HEK293 (cell line): ENCODE results near the gene MAP3K14.

Experiments used
- CTCF ChIA-PET: fragments of 350-600 bp; formaldehyde crosslinking; extraction: SDS; loops from one replicate; lab custom pipeline; 2021; ENCODE audit warnings: antibody characterized with exemption; lab: Yijun Ruan, JAX
- POLR2A ChIA-PET: fragments of 300-600 bp; formaldehyde crosslinking; extraction: SDS; loops from one replicate; lab custom pipeline; 2020; ENCODE audit warnings: antibody characterized with exemption, inconsistent platforms; lab: Yijun Ruan, JAX
- H3K27ac ChIP-seq: fragments of 200-500 bp; sonication (Bioruptor generic); 2 replicates; pipeline ENCODE4 v1.5.1; 2014; ENCODE audit warnings: low read depth, low read length, control low read depth, inconsistent platforms; ENCODE audit errors: extremely low read depth
- H3K36me3 ChIP-seq, 2 experiments: fragments of 200-500 bp in 1 of 2; sonication (Bioruptor generic) in 1 of 2; 1 replicate in 1 of 2; 2 replicates in 1 of 2; pipeline ENCODE4 v1.5.1; 2014 to 2017; ENCODE audit warnings: inconsistent platforms in 2 of 2, low read length in 2 of 2; ENCODE audit not compliant: control insufficient read depth in 2 of 2, insufficient read depth in 1 of 2
- H3K4me1 ChIP-seq: fragments of 200-500 bp; sonication (Bioruptor generic); 2 replicates; pipeline ENCODE4 v1.5.1; 2014; ENCODE audit warnings: mild to moderate bottlenecking, low read length, inconsistent platforms; ENCODE audit not compliant: control insufficient read depth, insufficient read depth
- H3K4me3 ChIP-seq: 2 replicates; pipeline ENCODE4 v1.5.1; 2011; ENCODE audit warnings: low read depth, mild to moderate bottlenecking, control low read depth, low read length, moderate library complexity
- H3K9me3 ChIP-seq: fragments of 200-500 bp; sonication (Bioruptor generic); 2 replicates; pipeline ENCODE4 v1.5.1; 2014; ENCODE audit warnings: low read depth, low read length, inconsistent platforms; ENCODE audit not compliant: control insufficient read depth, insufficient read depth
- GLIS2 ChIP-seq: fragments of 450-650 bp; formaldehyde crosslinking; IDR thresholded peaks from 2 replicates; pipeline ENCODE4 v1.5.1; 2016; ENCODE audit warnings: missing biosample characterization, missing genetic modification characterization
- TRIM28 ChIP-seq: IDR thresholded peaks from 2 replicates; pipeline ENCODE4 v1.6.1; 2011; ENCODE audit warnings: low read length, control low read depth, borderline replicate concordance
- ZBTB17 ChIP-seq: fragments of 450-650 bp; formaldehyde crosslinking; IDR thresholded peaks from 2 replicates; pipeline ENCODE4 v1.5.1; 2016; ENCODE audit warnings: missing biosample characterization, missing genetic modification characterization
- ZBTB44 ChIP-seq: fragments of 450-650 bp; IDR thresholded peaks from 2 replicates; pipeline ENCODE4 v1.5.1; 2018; ENCODE audit warnings: missing biosample characterization, mild to moderate bottlenecking, missing genetic modification characterization
- ZBTB6 ChIP-seq: fragments of 450-650 bp; formaldehyde crosslinking; IDR thresholded peaks from 2 replicates; pipeline ENCODE4 v1.5.1; 2017; ENCODE audit warnings: missing biosample characterization, missing genetic modification characterization
- ZFHX2 ChIP-seq: fragments of 450-650 bp; formaldehyde crosslinking; conservative IDR thresholded peaks from 2 replicates; pipeline ENCODE4 v1.5.1; 2016; ENCODE audit warnings: missing biosample characterization, missing genetic modification characterization
- ZNF133 ChIP-seq: fragments of 450-650 bp; formaldehyde crosslinking; IDR thresholded peaks from 2 replicates; pipeline ENCODE4 v1.5.1; 2016; ENCODE audit warnings: missing biosample characterization, missing genetic modification characterization
- ZNF214 ChIP-seq: fragments of 450-650 bp; formaldehyde crosslinking; IDR thresholded peaks from 2 replicates; pipeline ENCODE4 v1.5.1; 2017; ENCODE audit warnings: missing biosample characterization, mild to moderate bottlenecking, missing genetic modification characterization, borderline replicate concordance
- ZNF221 ChIP-seq: fragments of 450-650 bp; formaldehyde crosslinking; IDR thresholded peaks from 2 replicates; pipeline ENCODE4 v1.5.1; 2017; ENCODE audit warnings: missing biosample characterization, missing genetic modification characterization, borderline replicate concordance
- ZNF248 ChIP-seq: fragments of 450-650 bp; formaldehyde crosslinking; IDR thresholded peaks from 2 replicates; pipeline ENCODE4 v1.5.1; 2017; ENCODE audit warnings: missing biosample characterization, missing genetic modification characterization
- ZNF362 ChIP-seq: fragments of 450-650 bp; formaldehyde crosslinking; IDR thresholded peaks from 2 replicates; pipeline ENCODE4 v1.5.1; 2016; ENCODE audit warnings: missing biosample characterization, missing genetic modification characterization
- ZNF416 ChIP-seq: fragments of 450-650 bp; formaldehyde crosslinking; IDR thresholded peaks from 2 replicates; pipeline ENCODE4 v1.5.1; 2016; ENCODE audit warnings: missing biosample characterization, missing genetic modification characterization
- ZNF510 ChIP-seq: fragments of 450-650 bp; formaldehyde crosslinking; IDR thresholded peaks from 2 replicates; pipeline ENCODE4 v1.5.1; 2018; ENCODE audit warnings: mild to moderate bottlenecking, missing genetic modification characterization, missing biosample characterization; ENCODE audit not compliant: insufficient replicate concordance
- ZNF558 ChIP-seq: fragments of 450-650 bp; formaldehyde crosslinking; IDR thresholded peaks from 2 replicates; pipeline ENCODE4 v1.5.1; 2016; ENCODE audit warnings: missing biosample characterization, missing genetic modification characterization
- ZNF704 ChIP-seq: fragments of 450-650 bp; formaldehyde crosslinking; IDR thresholded peaks from 2 replicates; pipeline ENCODE4 v1.5.1; 2016; ENCODE audit warnings: missing biosample characterization, missing genetic modification characterization
- ZNF747 ChIP-seq: fragments of 450-650 bp; formaldehyde crosslinking; IDR thresholded peaks from 2 replicates; pipeline ENCODE4 v1.5.1; 2016; ENCODE audit warnings: missing biosample characterization, missing genetic modification characterization

MAP3K14 gene

GRCh38 chr17:45351831-45352230 is 35.0 kb upstream of the MAP3K14 start (continued):
- TF ChIP-seq ZNF704 (tag by site-specific recombination) (no peak), ZNF558 (tag by site-specific recombination) (peak; percentile 55; the same call in 1 of the 2 replicates), ZNF133 (tag by site-specific recombination) (no peak), TRIM28 (peak; percentile 46; the same call in 1 of the 2 replicates)
- TF ChIP-seq, all 188 proteins: peak for 5

- Histone ChIP-seq H3K27ac (no peak overlapping the region), H3K9me3 (no peaks in the 10 kb centered on the region), H3K4me1 (peaks cover 19% of the 10 kb centered on the region), H3K36me3 (no peaks in the 10 kb centered on the region), H3K4me3 (no peak overlapping the region)
- ChIA-PET CTCF (interaction anchor here (0.7 kb wide), 1 partner anchor 128 kb away, joined by 3 read pairs; no protein-coding TSS in a partner anchor), POLR2A (no interaction called here)
- no peak for TF ChIP-seq ZNF362
- no peak for TF ChIP-seq ZBTB44 (tag by site-specific recombination)
- no peak for TF ChIP-seq ZNF416 (tag by site-specific recombination)
- TF ChIP-seq GLIS2 (tag by site-specific recombination) = no peak
- TF ChIP-seq ZNF510 (tag by site-specific recombination) = no peak
- no peak for TF ChIP-seq ZBTB6
- TF ChIP-seq ZNF747 (tag by site-specific recombination) = no peak
- TF ChIP-seq ZNF214 (tag by site-specific recombination) = no peak
- no peak for TF ChIP-seq ZNF248
These were observed 30.6 kb upstream of the MAP3K14 start for GRCh38 chr17:45347444-45347843.

- ChIA-PET CTCF (interaction anchor here (0.6 to 2.3 kb wide), 6 partner anchors 30 to 211 kb away, joined by 3 to 10 read pairs (median 5); partner anchors contain the start of genes ACBD4 and MAP3K14), POLR2A (interaction anchor here (1.1 to 1.9 kb wide), 3 partner anchors 26 to 69 kb away, joined by 3 to 20 read pairs (median 6); partner anchors contain the start of gene MAP3K14)
- H3K9me3 ChIP-seq = no peaks in the 10 kb centered on the region
- H3K27ac ChIP-seq = peak overlapping the region; percentile 65; the same call in 1 of the 2 replicates
- peaks cover 26% of the 10 kb centered on the region for H3K4me1 ChIP-seq
- no peaks in the 10 kb centered on the region for H3K36me3 ChIP-seq
- TF ChIP-seq ZBTB17 (tag by site-specific recombination) (peak; percentile 25; the same call in 1 of the 2 replicates), ZNF221 (no peak), ZFHX2 (tag by site-specific recombination) (peak; percentile 41; the same call in 1 of the 2 replicates)
- H3K4me3 ChIP-seq = no peak overlapping the region
These were observed 29.6 kb upstream of the MAP3K14 start for GRCh38 chr17:45346216-45347015.
